ENCODE measurements around the gene ADPRHL1. TPM values are rescaled to one million over a fixed set of nuclear protein-coding genes. Genes with fewer than 3 reads are reported as not detected.

The ADPRHL1 gene
- total RNA-seq, 1 experiment from 2014 or later = 11.5 TPM

- H3K9me3 ChIP-seq (ENCODE audit: insufficient read depth, low read depth) = no peaks in the 10 kb centered on the region
- no peak overlapping the region for H2AFZ ChIP-seq
- no peaks in the 10 kb centered on the region for H3K79me2 ChIP-seq (ENCODE audit: low read depth)
- no peak for DNase-seq
- ChIA-PET POLR2A (ENCODE audit: unreplicated experiment) (no interaction called here), CTCF (no interaction called here)
- no peaks in the 10 kb centered on the region for H3K4me1 ChIP-seq (replicated peaks; ENCODE audit: insufficient read depth)
- peaks cover 3% of the 10 kb centered on the region; the same call in 1 of the 2 replicates for H3F3A ChIP-seq (ENCODE audit: insufficient read depth, low read depth)
- no peaks in the 10 kb centered on the region for H3K27me3 ChIP-seq (ENCODE audit: insufficient read depth, low read depth)
- no peak for TF ChIP-seq EZH2 (IDR thresholded peaks at IDR 0.05; ENCODE audit: low read depth)
- no peak for TF ChIP-seq CTCF (conservative IDR thresholded peaks at IDR 0.05)
- H3K27ac ChIP-seq = no peak overlapping the region
- no peaks in the 10 kb centered on the region for H3K9me2 ChIP-seq (ENCODE audit: insufficient read depth)
- H3K4me2 ChIP-seq = no peak overlapping the region
- no TSS peak for BruUV-seq (replicated peaks)
- intact Hi-C loops (cut with micrococcal nuclease; ENCODE audit: unreplicated experiment) = no loop called here
- no peak overlapping the region for H3K4me3 ChIP-seq
- 0 out of 2 replicates have a peak, but pooled peaks cover 8% of the 10 kb centered on the region for H3K36me3 ChIP-seq (ENCODE audit: low read depth)
- H4K20me1 ChIP-seq (ENCODE audit: insufficient read depth) = peaks cover 4% of the 10 kb centered on the region; the same call in 1 of the 2 replicates
Measured at GRCh38 chr13:113464476-113464875, 11.2 kb upstream of the ADPRHL1 start.

- Histone ChIP-seq H3K9me2 (ENCODE audit: insufficient read depth) (no peaks in the 10 kb centered on the region), H2AFZ (no peak overlapping the region), H3K27ac (no peak overlapping the region), H3K4me2 (no peak overlapping the region), H4K20me1 (ENCODE audit: insufficient read depth) (peaks cover 4% of the 10 kb centered on the region; the same call in 1 of the 2 replicates), H3F3A (ENCODE audit: insufficient read depth, low read depth) (peaks cover 3% of the 10 kb centered on the region; the same call in 1 of the 2 replicates), H3K9me3 (ENCODE audit: insufficient read depth, low read depth) (no peaks in the 10 kb centered on the region), H3K4me3 (no peak overlapping the region), H3K4me1 (replicated peaks; ENCODE audit: insufficient read depth) (no peaks in the 10 kb centered on the region), H3K79me2 (ENCODE audit: low read depth) (no peaks in the 10 kb centered on the region), H3K27me3 (ENCODE audit: insufficient read depth, low read depth) (no peaks in the 10 kb centered on the region), H3K36me3 (ENCODE audit: low read depth) (peaks cover 9% of the 10 kb centered on the region; the same call in 1 of the 2 replicates)
- POLR2A ChIA-PET (ENCODE audit: unreplicated experiment) = no interaction called here
- TF ChIP-seq CTCF (conservative IDR thresholded peaks at IDR 0.05) (no peak), EZH2 (IDR thresholded peaks at IDR 0.05; ENCODE audit: low read depth) (no peak)
- no TSS peak for BruUV-seq (replicated peaks)
- intact Hi-C loops (cut with micrococcal nuclease; ENCODE audit: unreplicated experiment) = no loop called here
- DNase-seq = no peak
- CTCF ChIA-PET = no interaction called here
Measured at GRCh38 chr13:113461022-113461751, 7.9 kb upstream of the ADPRHL1 start.

- no TSS peak for BruUV-seq (replicated peaks)
- H3K4me1 ChIP-seq (replicated peaks; ENCODE audit: insufficient read depth) = no peaks in the 10 kb centered on the region
- no peak overlapping the region for H2AFZ ChIP-seq
- DNase-seq = no peak
- no peaks in the 10 kb centered on the region for H3K9me2 ChIP-seq (ENCODE audit: insufficient read depth)
- ChIA-PET CTCF (no interaction called here), POLR2A (ENCODE audit: unreplicated experiment) (no interaction called here)
- no peak overlapping the region for H3K4me3 ChIP-seq
- intact Hi-C loops (cut with micrococcal nuclease; ENCODE audit: unreplicated experiment) = no loop called here
- H3K27ac ChIP-seq = no peak overlapping the region
- TF ChIP-seq EZH2 (IDR thresholded peaks at IDR 0.05; ENCODE audit: low read depth) (no peak), CTCF (conservative IDR thresholded peaks at IDR 0.05) (no peak)
- H4K20me1 ChIP-seq (ENCODE audit: insufficient read depth) = peaks cover 4% of the 10 kb centered on the region; the same call in 1 of the 2 replicates
- H3K79me2 ChIP-seq (ENCODE audit: low read depth) = no peaks in the 10 kb centered on the region
- peaks cover 9% of the 10 kb centered on the region; the same call in 1 of the 2 replicates for H3K36me3 ChIP-seq (ENCODE audit: low read depth)
- H3F3A ChIP-seq (ENCODE audit: insufficient read depth, low read depth) = peaks cover 3% of the 10 kb centered on the region; the same call in 1 of the 2 replicates
- no peaks in the 10 kb centered on the region for H3K27me3 ChIP-seq (ENCODE audit: insufficient read depth, low read depth)
- no peaks in the 10 kb centered on the region for H3K9me3 ChIP-seq (ENCODE audit: insufficient read depth, low read depth)
- no peak overlapping the region for H3K4me2 ChIP-seq
Measured at GRCh38 chr13:113460599-113460998, 7.3 kb upstream of the ADPRHL1 start.
